CD4-positive, alpha-beta T cell (primary cell): ENCODE results near the gene NDRG3. TPM values are rescaled to one million over a fixed set of nuclear protein-coding genes. Genes with fewer than 3 reads are reported as not detected.

ENCODE experiments used
- ATAC-seq: fragments of 200-7000 bp; cut with Tn5 transposase; one replicate; pipeline ENCODE4 v1.10.0; 2022; ENCODE audit warnings: mild to moderate bottlenecking; ENCODE audit not compliant: poor library complexity
- CTCF ChIA-PET: fragments of 350-600 bp; sonication (Branson Sonifier 250); formaldehyde crosslinking; loops from one replicate; lab custom pipeline; 2021; ENCODE audit warnings: antibody characterized with exemption, inconsistent platforms; lab: Charles Lee
- POLR2A ChIA-PET: fragments of 350-600 bp; sonication (Branson Sonifier 250); formaldehyde crosslinking; loops from one replicate; lab custom pipeline; 2021; ENCODE audit warnings: antibody characterized with exemption, inconsistent platforms; lab: Charles Lee
- DNase-seq, 14 experiments: peaks; one replicate each; pipeline ENCODE4 v3.0.0-alpha.2; 2013 to 2020; ENCODE audit warnings: mixed read lengths in 2 of 14
- H3K27ac ChIP-seq, 2 donors: one replicate each; pipeline versions ENCODE4 v1.5.1 to v1.7.0; 2013; ENCODE audit warnings: low read length in 2 of 2, low read depth in 1 of 2, mild to moderate bottlenecking in 1 of 2
- H3K27me3 ChIP-seq, 2 experiments: 1 replicate in 1 of 2; 2 replicates in 1 of 2; pipeline versions ENCODE4 v1.6.1 to v1.7.0; 2013; ENCODE audit warnings: low read length in 2 of 2, control low read depth in 1 of 2, mild to moderate bottlenecking in 1 of 2, moderate library complexity in 1 of 2; ENCODE audit not compliant: insufficient read depth in 2 of 2, control insufficient read depth in 1 of 2
- H3K36me3 ChIP-seq: one replicate; pipeline ENCODE4 v1.6.1; 2013; ENCODE audit warnings: low read length, control low read depth; ENCODE audit not compliant: insufficient read depth
- H3K4me1 ChIP-seq: one replicate; pipeline ENCODE4 v1.6.1; 2013; ENCODE audit warnings: low read length, control low read depth; ENCODE audit not compliant: insufficient read depth
- H3K4me3 ChIP-seq: one replicate; pipeline ENCODE4 v1.5.1; 2013; ENCODE audit warnings: mild to moderate bottlenecking, low read length, moderate library complexity
- H3K9me3 ChIP-seq, 2 experiments: 1 replicate in 1 of 2; 2 replicates in 1 of 2; pipeline versions ENCODE4 v1.6.1 to v1.7.0; 2013; ENCODE audit warnings: low read length in 2 of 2, mild to moderate bottlenecking in 2 of 2, control low read depth in 1 of 2, moderate library complexity in 1 of 2; ENCODE audit not compliant: control insufficient read depth in 1 of 2, insufficient read depth in 1 of 2
- H3K27ac Mint-ChIP-seq: one replicate; pipeline ENCODE4 v1.8.0; 2020; ENCODE audit warnings: mixed read lengths
- H3K27me3 Mint-ChIP-seq: one replicate; pipeline ENCODE4 v1.8.0; 2021; ENCODE audit warnings: mixed read lengths
- H3K36me3 Mint-ChIP-seq: one replicate; pipeline ENCODE4 v1.8.0; 2021; ENCODE audit warnings: low read depth, mixed read lengths
- H3K4me1 Mint-ChIP-seq: one replicate; pipeline ENCODE4 v1.8.0; 2021; ENCODE audit warnings: low read depth, mixed read lengths
- H3K4me3 Mint-ChIP-seq: one replicate; pipeline ENCODE4 v1.8.0; 2020; ENCODE audit warnings: mild to moderate bottlenecking, mixed read lengths
- H3K9me3 Mint-ChIP-seq: one replicate; pipeline ENCODE4 v1.8.0; 2020; ENCODE audit warnings: mixed read lengths
- CTCF ChIP-seq: fragments of 200-600 bp; IDR thresholded peaks from one replicate; pipeline ENCODE4 v1.8.0; 2022; ENCODE audit warnings: antibody characterized with exemption, mild to moderate bottlenecking
- intact Hi-C, 2 experiments: fragments of 100-400 bp; cut with DNase I in 1 of 2; cut with micrococcal nuclease in 1 of 2; formaldehyde crosslinking; loops; one replicate each; pipeline versions ENCODE4 v1.15.1 to v1.9.0; 2023 to 2025; cut with DNase I, micrococcal nuclease
- total RNA-seq, 174 experiments: library from RNA in 2 of 174; stranded (reverse) in 2 of 174; gene quantifications; one replicate each; pipeline ENCODE4 v1.2.3 and lab custom pipeline; 2021 to 2026

Gene NDRG3
- total RNA-seq, 2 experiments from 2014 or later = 17.3 to 17.5 TPM

- ChIA-PET CTCF (interaction anchor here (0.8 to 4.0 kb wide), 15 partner anchors 13 to 167 kb away, joined by 3 to 68 read pairs (median 6); partner anchors contain the start of genes DSN1, NDRG3, SLA2 and TGIF2), POLR2A (interaction anchor here (0.6 to 4.4 kb wide), 28 partner anchors 11 to 652 kb away, joined by 3 to 121 read pairs (median 6); partner anchors contain the start of genes AAR2, DSN1, SCAND1 and SLA2)
- intact Hi-C loops = loop anchor here (2.0 to 5.0 kb wide), 3 partner anchors 140 to 166 kb away; partner anchors contain the start of genes DSN1 (in 2 of the 2) and NDRG3 (in 1 of the 2)
- H3K4me1 ChIP-seq = peaks cover 37% of the 10 kb centered on the region
- H3K4me3 ChIP-seq = peak overlapping the region; percentile 100
- H3K27me3 ChIP-seq = no peaks in the 10 kb centered on the region
- H3K4me1 Mint-ChIP-seq = peaks cover 34% of the 10 kb centered on the region
- TF ChIP-seq CTCF = no peak
- ATAC-seq (no peak), DNase-seq (peak in 3 of 14 experiments; percentile 34 to 45 (median 41))
- H3K27me3 Mint-ChIP-seq = no peaks in the 10 kb centered on the region
- H3K36me3 ChIP-seq = peaks cover 31% of the 10 kb centered on the region
- peak overlapping the region; percentile 97 for H3K27ac Mint-ChIP-seq
- peaks cover 59% of the 10 kb centered on the region for H3K36me3 Mint-ChIP-seq
- H3K27ac ChIP-seq = peak overlapping the region; percentile 87 to 93
- peak overlapping the region; percentile 98 for H3K4me3 Mint-ChIP-seq
- no peaks in the 10 kb centered on the region for H3K9me3 ChIP-seq
- H3K9me3 Mint-ChIP-seq = no peaks in the 10 kb centered on the region
Measured at GRCh38 chr20:36606158-36607066, 139.5 kb downstream of the NDRG3 start.

GRCh38 chr20:36605399-36606157 lies 140.3 kb downstream of the NDRG3 start, which contains the start of gene RAB5IF:
RAB5IF (plus strand) TSS chr20:36605779; CDS start chr20:36605952, 173 bp downstream.
- Mint-ChIP-seq H3K4me1 (peaks cover 35% of the 10 kb centered on the region), H3K36me3 (peaks cover 51% of the 10 kb centered on the region), H3K27me3 (no peaks in the 10 kb centered on the region), H3K9me3 (no peaks in the 10 kb centered on the region), H3K27ac (peak within 1 kb of the TSS; percentile 97), H3K4me3 (peak within 1 kb of the TSS; percentile 98)
- Histone ChIP-seq H3K27me3 (no peaks in the 10 kb centered on the region), H3K4me3 (peak within 1 kb of the TSS; percentile 100), H3K4me1 (peaks cover 37% of the 10 kb centered on the region), H3K36me3 (peaks cover 23% of the 10 kb centered on the region), H3K9me3 (no peaks in the 10 kb centered on the region), H3K27ac (peak within 1 kb of the TSS; percentile 93 to 97)
- POLR2A ChIA-PET = interaction anchor here (0.8 to 4.4 kb wide), 26 partner anchors 10 to 652 kb away, joined by 3 to 121 read pairs (median 6); partner anchors contain the start of genes AAR2, DSN1, SCAND1 and SLA2
- DNase-seq = peak; percentile 97 to 100 (median 99)
- intact Hi-C loops = loop anchor here (1.0 to 5.0 kb wide), 8 partner anchors 10 to 167 kb away; partner anchors contain the start of genes DSN1 (in 2 of the 2), TGIF2 (in 2 of the 2) and NDRG3 (in 1 of the 2)
- peak; percentile 89 for ATAC-seq
- CTCF ChIA-PET = interaction anchor here (0.8 to 4.0 kb wide), 17 partner anchors 12 to 168 kb away, joined by 3 to 68 read pairs (median 6); partner anchors contain the start of genes DSN1, NDRG3, SLA2 and TGIF2
- peak; percentile 95 for TF ChIP-seq CTCF
